ENCODE data around the gene RSPH3. TPM values are rescaled to one million over a fixed set of nuclear protein-coding genes. Genes with fewer than 3 reads are reported as not detected.
"Not testable (repeated sequence)": the region's sequence is repeated elsewhere in the genome, so short reads cannot be mapped to it uniquely, and the experiment has no call there.

Gene RSPH3
- total RNA-seq, 1 donor from 2014 or later = 9.5 TPM

DNA sequence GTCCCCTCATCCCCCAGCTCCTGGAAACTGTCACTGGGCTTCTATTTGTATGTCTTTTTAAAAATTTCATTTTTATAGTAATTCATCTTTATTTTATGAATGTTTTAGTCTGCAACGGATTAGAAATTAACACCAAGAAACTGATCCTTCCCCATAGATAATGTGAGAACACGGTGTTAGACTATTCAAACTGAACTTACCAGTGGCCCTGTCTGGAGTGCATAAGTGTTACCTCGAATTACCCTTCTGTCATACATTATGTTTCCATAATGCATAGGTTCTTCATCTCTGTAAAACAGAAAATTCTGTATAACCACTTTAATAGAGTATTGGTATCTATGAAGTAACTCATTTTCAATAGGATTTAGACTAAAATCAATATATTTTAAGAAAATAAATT lies 6.4 kb downstream of the RSPH3 start:
- no peak for ATAC-seq (ENCODE audit: poor library complexity)
- no peak for DNase-seq
- intact Hi-C loops (cut with DNase I) = no loop called here

DNA sequence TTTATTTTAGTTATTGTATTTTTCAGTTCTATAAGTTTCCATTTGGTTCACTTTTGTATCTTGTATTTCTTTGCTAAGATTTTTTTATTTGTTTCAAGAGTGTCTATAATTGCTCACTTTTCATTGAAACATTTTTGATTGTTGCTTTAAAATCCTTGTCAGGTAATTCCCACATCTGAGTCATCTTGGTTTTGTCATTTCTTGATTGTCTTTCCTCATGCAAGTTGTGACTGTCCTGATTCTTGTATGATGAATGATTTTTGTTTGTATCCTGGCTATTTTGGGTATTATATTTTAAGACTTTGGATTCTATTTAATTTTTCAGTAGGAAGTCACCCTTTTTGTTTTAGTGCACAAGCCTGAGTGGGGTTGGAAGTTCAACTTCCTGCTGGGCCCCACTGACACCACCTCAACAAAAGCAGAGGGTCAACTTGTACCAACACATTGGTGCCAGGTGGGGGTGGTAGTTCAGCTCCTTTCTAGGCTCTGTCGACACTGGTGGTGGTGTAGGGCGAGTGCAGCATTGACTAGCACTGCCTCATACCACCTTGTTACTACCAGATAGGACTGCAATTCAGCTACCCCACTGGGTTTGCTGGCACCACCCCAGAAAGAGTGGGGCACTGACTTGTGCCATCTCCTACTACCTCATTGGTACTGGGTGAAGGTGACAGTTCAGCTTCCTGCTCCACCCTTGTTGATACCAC lies 8.8 kb downstream of the RSPH3 start:
- intact Hi-C loops (cut with DNase I) = no loop called here
- ATAC-seq (ENCODE audit: poor library complexity) (no peak), DNase-seq (no peak)

DNA sequence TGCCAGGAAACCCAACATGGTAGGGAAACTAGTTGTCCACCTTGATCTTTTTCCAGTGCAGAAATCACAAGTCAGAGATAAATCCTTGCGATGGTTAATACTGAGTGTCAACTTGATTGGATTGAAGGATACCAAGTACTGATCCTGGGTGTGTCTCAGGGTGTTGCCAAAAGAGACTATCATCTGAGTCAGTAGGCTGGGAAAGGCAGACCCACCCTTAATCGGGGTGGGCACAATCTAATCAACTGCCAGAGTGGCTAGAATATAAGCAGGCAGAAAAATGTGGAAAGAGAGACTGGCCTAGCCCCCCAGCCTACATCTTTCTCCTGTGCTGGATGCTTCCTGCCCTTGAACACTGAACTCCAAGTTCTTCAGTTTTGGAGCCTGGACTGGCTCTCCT lies 10.3 kb downstream of the RSPH3 start:
- intact Hi-C loops (cut with DNase I); DNase-seq: not testable (repeated sequence)

DNA sequence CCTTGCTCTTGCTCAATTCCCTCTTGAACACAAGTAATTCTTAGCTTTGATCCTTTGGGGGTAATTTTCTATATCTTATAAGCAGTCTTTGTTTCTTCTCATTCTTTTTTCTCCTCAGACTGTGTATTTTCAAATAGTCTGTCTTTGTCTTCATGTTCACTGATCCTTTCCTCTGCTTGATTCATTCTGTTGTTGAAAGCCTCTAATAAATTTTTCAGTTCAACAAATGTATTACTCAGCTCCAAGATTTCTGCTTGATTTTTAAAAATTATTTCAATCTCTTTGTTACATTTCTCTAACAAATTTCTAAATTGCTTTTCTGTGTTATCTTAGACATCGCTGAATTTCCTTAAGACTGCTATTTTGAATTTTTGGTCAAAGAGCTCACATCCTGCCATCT lies 11.5 kb downstream of the RSPH3 start:
- DNase-seq (no peak), ATAC-seq (ENCODE audit: poor library complexity) (no peak)
- intact Hi-C loops (cut with DNase I) = no loop called here

More for the DNA sequence above, 10.3 kb downstream of the RSPH3 start:
- not testable (repeated sequence) for ATAC-seq (ENCODE audit: poor library complexity)

DNA sequence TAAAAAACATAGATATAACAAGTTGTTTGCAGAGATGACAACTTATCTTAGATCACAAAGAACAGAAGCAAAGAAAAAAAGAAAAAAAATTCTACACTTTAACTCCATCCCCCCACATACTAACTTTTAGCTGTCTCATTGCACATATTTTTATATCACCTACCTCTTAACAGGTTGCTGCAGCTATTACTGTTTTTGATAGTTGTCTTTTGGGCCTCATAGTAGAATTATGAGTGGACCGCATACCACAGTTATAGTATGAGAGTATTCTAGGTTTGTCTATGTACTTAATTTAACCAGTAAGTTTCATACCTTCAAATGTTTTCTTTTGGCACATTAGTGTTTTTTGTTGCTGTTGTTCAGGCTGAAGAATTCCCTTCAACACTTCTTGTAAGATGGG lies 12.3 kb downstream of the RSPH3 start:
- intact Hi-C loops (cut with DNase I) = no loop called here
- no peak for ATAC-seq (ENCODE audit: poor library complexity)

GRCh38 chr6:158978757-158979156 lies 21.2 kb downstream of the RSPH3 start:
- no peak for DNase-seq
- ATAC-seq (ENCODE audit: poor library complexity) = no peak
- intact Hi-C loops (cut with DNase I) = loop anchor here (10.0 kb wide), 1 partner anchor 194 kb away; no protein-coding TSS in a partner anchor

More for the DNA sequence above, 12.3 kb downstream of the RSPH3 start:
- no peak for DNase-seq

DNA sequence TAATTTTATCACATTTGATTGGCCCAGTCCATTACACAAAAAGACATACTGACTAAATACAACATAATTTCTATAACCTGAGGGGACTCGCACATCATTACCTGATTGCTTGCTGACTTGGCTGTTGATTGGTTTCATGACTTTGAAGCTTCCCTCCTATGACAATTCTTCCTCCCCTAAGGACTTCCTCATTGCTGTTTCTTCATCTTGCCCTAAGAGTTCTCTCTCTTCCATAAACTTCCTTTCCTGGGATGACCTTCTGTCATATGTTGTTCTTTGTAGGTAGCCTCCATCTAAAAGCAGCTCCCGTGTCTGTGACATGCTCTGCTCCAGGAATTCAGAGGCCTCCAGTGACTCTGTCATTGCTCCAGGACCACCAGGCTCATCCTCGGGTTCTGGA lies 22.6 kb downstream of the RSPH3 start:
- ATAC-seq (ENCODE audit: poor library complexity) (no peak), DNase-seq (no peak)
- intact Hi-C loops (cut with DNase I) = loop anchor here (10.0 kb wide), 1 partner anchor 193 kb away; no protein-coding TSS in a partner anchor

- intact Hi-C loops (cut with DNase I) = loop anchor here (5.0 to 10.0 kb wide), 2 partner anchors 188 to 265 kb away; no protein-coding TSS in a partner anchor
- ATAC-seq (ENCODE audit: poor library complexity) (peak; percentile 72), DNase-seq (no peak)
These were observed 27.5 kb downstream of the RSPH3 start for GRCh38 chr6:158972241-158973233.

GRCh38 chr6:158970640-158971275 lies 29.2 kb downstream of the RSPH3 start:
- DNase-seq (no peak), ATAC-seq (ENCODE audit: poor library complexity) (peak; percentile 68)
- intact Hi-C loops (cut with DNase I) = loop anchor here (5.0 to 10.0 kb wide), 2 partner anchors 186 to 263 kb away; no protein-coding TSS in a partner anchor

DNA sequence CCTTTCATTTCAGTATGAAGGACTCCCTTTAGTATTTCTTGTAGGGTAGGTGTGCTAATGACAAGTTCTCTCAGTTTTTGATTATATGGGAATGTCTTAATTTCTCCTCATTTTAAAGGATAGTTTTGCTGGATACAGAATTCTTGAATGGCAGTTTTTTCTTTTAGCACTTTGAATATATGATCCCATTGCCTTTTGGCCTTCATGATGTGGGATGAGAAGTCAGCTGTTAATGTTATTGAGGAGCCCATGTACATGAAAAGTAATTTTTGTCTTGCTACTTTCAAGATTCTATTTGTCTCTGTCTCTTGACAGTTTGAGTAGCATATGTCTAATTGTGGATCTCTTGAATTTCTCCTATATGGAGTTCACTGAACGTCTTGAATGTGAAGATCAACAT lies 30.9 kb downstream of the RSPH3 start:
- ATAC-seq (ENCODE audit: poor library complexity) (no peak), DNase-seq (no peak)
- intact Hi-C loops (cut with DNase I) = no loop called here

DNA sequence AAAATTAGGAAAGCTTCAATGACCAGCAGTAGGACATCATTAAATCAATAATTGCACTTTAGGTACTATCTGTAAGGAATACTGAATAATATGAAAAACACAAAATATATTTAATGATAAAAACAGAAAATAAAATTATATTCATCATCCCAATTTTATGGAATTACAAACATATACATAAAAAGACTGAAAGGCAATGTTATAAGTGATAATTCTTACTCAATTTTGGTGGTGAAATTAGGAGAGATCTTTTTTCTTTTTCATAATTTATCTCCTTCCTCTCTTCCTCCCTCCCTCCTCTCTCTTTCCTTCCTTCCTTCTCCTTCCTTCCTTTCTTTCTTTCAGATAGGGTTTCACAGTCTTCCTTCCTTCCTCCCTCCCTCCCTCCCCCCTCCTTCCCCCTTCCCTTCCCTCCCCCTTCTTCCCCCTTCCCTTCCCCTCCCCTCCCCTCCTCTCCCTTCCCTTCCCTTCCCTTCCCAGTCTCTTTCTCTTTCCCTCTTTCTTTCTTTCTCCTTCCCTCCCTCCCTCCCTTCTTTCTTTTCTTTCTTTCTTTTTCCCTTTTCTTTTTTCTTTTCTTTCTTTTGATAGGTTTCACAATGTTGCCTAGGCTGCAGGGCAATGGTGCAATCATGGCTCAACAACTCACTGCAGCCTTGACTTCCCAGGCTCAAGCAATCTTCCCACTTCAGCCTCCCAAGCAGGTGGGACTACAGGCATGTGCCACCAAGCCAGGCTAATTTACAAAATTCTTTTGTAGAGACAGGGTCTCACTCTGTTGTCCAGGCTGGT lies 36.8 kb downstream of the RSPH3 start:
- DNase-seq = no peak
- no peak for ATAC-seq (ENCODE audit: poor library complexity)
- intact Hi-C loops (cut with DNase I) = no loop called here

- ATAC-seq (ENCODE audit: poor library complexity) (no peak), DNase-seq (no peak)
- intact Hi-C loops (cut with DNase I) = no loop called here
These were observed 37.6 kb downstream of the RSPH3 start for GRCh38 chr6:158962371-158962770.

GRCh38 chr6:158960026-158960425 lies 40.0 kb downstream of the RSPH3 start:
- ATAC-seq (ENCODE audit: poor library complexity) = no peak
- DNase-seq = no peak
- intact Hi-C loops (cut with DNase I) = no loop called here

DNA sequence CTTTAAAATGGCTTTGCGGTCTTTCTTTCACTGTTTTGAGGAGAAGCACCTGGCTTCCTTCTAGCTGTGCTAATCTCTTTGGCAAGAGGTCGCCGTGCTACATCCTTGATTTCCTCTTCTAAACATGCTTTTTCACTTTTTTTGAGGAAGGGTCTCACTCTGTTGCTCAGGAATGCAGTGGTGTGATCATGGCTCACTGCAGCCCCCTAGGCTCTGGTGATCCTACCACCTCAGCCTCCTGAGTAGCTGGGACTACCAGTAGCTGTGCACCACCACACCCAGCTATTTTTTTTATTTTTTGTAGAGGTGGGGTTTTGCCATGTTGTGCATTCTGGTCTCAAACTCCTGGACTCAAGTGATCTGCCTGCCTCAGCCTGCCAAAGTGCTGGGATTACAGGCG lies 40.5 kb downstream of the RSPH3 start:
- intact Hi-C loops (cut with DNase I) = no loop called here
- no peak for ATAC-seq (ENCODE audit: poor library complexity)
- no peak for DNase-seq

- DNase-seq (no peak), ATAC-seq (ENCODE audit: poor library complexity) (no peak)
- intact Hi-C loops (cut with DNase I) = no loop called here
These were observed 41.3 kb downstream of the RSPH3 start for GRCh38 chr6:158958504-158959386.

GRCh38 chr6:158955255-158955654 lies 44.7 kb downstream of the RSPH3 start:
- no peak for ATAC-seq (ENCODE audit: poor library complexity)
- DNase-seq = no peak
- intact Hi-C loops (cut with DNase I) = no loop called here

DNA sequence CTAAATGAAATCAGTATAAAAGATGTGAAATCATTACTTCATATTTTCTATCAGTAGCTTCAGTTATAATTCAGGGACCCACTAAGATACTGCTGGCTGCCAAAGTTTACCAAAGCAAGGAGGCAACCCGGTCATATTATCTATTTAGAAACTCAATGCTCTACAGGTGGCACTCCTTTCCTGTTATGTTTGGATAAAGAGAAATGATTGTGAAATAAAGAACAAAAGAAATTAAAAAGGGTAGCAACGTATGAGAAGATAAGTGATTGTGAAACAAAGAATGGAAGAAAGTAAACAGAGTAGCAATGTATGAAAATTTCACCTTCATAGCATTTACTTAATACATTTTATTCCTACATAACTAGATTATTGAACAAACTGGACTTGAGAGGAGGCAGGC lies 45.2 kb downstream of the RSPH3 start:
- intact Hi-C loops (cut with DNase I) = no loop called here
- ATAC-seq (ENCODE audit: poor library complexity) (no peak), DNase-seq (no peak)
